A673 (cell line): ENCODE data around the gene FUBP3. TPM values are rescaled to one million over a fixed set of nuclear protein-coding genes. Genes with fewer than 3 reads are reported as not detected.
A peak's percentile ranks its signal among the peaks of the same experiment; 100 is the strongest.

Experiments
- BruUV-seq: library from RNA; stranded (reverse); fragments of 400-500 nt; replicated peaks from 2 replicates; lab custom pipeline; 2021; lab: Mats Ljungman, UMichigan
- CTCF ChIA-PET: fragments of 300-600 bp; sonication (Branson Sonifier 250); formaldehyde crosslinking; loops from one replicate; lab custom pipeline; 2022; ENCODE audit warnings: antibody characterized with exemption; lab: Charles Lee
- POLR2A ChIA-PET: fragments of 300-600 bp; sonication (Branson Sonifier 250); formaldehyde crosslinking; loops from one replicate; lab custom pipeline; 2022; ENCODE audit warnings: antibody characterized with exemption; ENCODE audit not compliant: low non-redundant PET; lab: Charles Lee
- DNase-seq: peaks from one replicate; pipeline ENCODE4 v3.0.0-alpha.2; 2015; ENCODE audit warnings: low spot score
- H3K27ac ChIP-seq: fragments of 200-600 bp; sonication (generic); 2 replicates; pipeline ENCODE4 v1.5.1; 2016; ENCODE audit warnings: mixed run types, low read depth, mild to moderate bottlenecking, mixed read lengths, antibody characterized with exemption, low read length; ENCODE audit not compliant: poor library complexity, severe bottlenecking
- H3K27me3 ChIP-seq: fragments of 200-600 bp; sonication (generic); replicated peaks from 2 replicates; pipeline ENCODE4 v1.6.1; 2017; ENCODE audit warnings: mixed run types, low read depth, mild to moderate bottlenecking, mixed read lengths, antibody characterized with exemption, low read length; ENCODE audit not compliant: insufficient read depth, poor library complexity
- H3K36me3 ChIP-seq: fragments of 200-600 bp; sonication (generic); 2 replicates; pipeline ENCODE4 v1.6.1; 2016; ENCODE audit warnings: mixed run types, mild to moderate bottlenecking, mixed read lengths, antibody characterized with exemption, low read length; ENCODE audit not compliant: insufficient read depth, poor library complexity, severe bottlenecking
- H3K4me1 ChIP-seq: fragments of 200-600 bp; sonication (generic); 2 replicates; pipeline ENCODE4 v1.6.1; 2017; ENCODE audit warnings: mixed run types, mild to moderate bottlenecking, mixed read lengths, antibody characterized with exemption, low read length; ENCODE audit not compliant: insufficient read depth, poor library complexity, severe bottlenecking
- H3K4me3 ChIP-seq: fragments of 200-600 bp; sonication (generic); 2 replicates; pipeline ENCODE4 v1.5.1; 2016; ENCODE audit warnings: low read depth, mixed run types, mild to moderate bottlenecking, mixed read lengths, low read length; ENCODE audit not compliant: poor library complexity, severe bottlenecking
- H3K9me3 ChIP-seq: fragments of 200-600 bp; sonication (generic); 2 replicates; pipeline ENCODE4 v1.6.1; 2016; ENCODE audit warnings: mixed run types, low read depth, mild to moderate bottlenecking, mixed read lengths, antibody characterized with exemption, low read length; ENCODE audit not compliant: poor library complexity, severe bottlenecking
- CTCF ChIP-seq: fragments of 300-800, 200-600 bp; sonication (generic); conservative IDR thresholded peaks from 2 replicates; pipeline ENCODE4 v1.5.1; 2017; ENCODE audit warnings: low read depth, mild to moderate bottlenecking, antibody characterized with exemption, low read length, moderate library complexity, mixed read lengths
- EZH2 ChIP-seq: fragments of 200-600 bp; sonication (generic); IDR thresholded peaks from 2 replicates; pipeline ENCODE4 v1.6.1; 2017; ENCODE audit warnings: borderline replicate concordance, low read depth, mild to moderate bottlenecking, mixed read lengths, antibody characterized with exemption, low read length; ENCODE audit not compliant: poor library complexity, severe bottlenecking
- intact Hi-C: fragments of 100-400 bp; cut with micrococcal nuclease; formaldehyde crosslinking; loops from one replicate; pipeline ENCODE4 v1.10.0; 2022; ENCODE audit not compliant: unreplicated experiment
- total RNA-seq: library from RNA; stranded (reverse); gene quantifications from 2 replicates; pipeline ENCODE4 v1.2.3, GENCODE V29; 2021

FUBP3 gene
- total RNA-seq, 1 experiment from 2014 or later, result 80.4 TPM

- POLR2A ChIA-PET, result no interaction called here
- intact Hi-C loops, result no loop called here
Observed at GRCh38 chr9:130663977-130664250, 84.5 kb downstream of the FUBP3 start.

DNA sequence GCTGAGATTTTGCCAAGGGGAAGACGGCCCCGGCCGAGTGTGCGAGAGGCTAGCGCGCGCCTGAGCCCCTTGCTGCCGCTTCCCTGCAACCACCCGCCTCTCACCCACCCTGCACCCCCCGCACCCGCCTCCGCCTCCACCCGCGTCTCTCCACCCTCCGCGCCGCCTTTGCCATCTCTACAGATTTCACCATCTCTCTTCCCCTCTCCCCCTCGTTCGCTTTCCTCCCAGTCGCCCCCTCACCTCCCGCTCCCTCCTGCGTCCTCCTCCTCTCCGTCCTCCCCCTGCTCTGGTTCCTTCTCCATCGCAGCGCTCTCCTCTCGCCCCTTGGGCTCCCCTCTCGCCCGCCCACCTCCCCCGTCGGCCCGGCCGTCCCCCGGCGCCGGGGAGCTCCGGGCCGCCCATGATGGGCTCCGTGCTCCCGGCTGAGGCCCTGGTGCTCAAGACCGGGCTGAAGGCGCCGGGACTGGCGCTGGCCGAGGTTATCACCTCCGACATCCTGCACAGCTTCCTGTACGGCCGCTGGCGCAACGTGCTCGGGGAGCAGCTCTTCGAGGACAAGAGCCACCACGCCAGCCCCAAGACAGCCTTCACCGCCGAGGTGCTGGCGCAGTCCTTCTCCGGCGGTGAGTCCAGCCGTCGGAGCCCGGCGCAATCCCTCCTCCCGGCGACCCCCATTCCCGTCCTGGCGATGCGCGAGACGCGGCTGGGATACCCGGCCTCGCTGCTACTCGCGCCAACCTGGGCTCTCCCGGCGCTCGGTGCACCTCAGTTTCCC is 85.1 kb downstream of the FUBP3 start, which contains the start of gene PRDM12:
Gene PRDM12, plus strand, starts transcription at position 344 of the 778 bp plus-strand sequence. Its CDS starts 60 bp downstream, at position 404.
- POLR2A ChIA-PET, result interaction anchor here (0.6 kb wide), 1 partner anchor 16 kb away, joined by 4 read pairs; no protein-coding TSS in a partner anchor
- no peak for DNase-seq

More at GRCh38 chr9:130663977-130664250, 84.5 kb downstream of the FUBP3 start:
- DNase-seq, result no peak
- Histone ChIP-seq H3K27ac (no peak overlapping the region), H3K4me1 (peaks cover 31% of the 10 kb centered on the region), H3K36me3 (no peaks in the 10 kb centered on the region), H3K9me3 (no peaks in the 10 kb centered on the region), H3K4me3 (no peak overlapping the region), H3K27me3 (peaks cover 94% of the 10 kb centered on the region)
- no peak for TF ChIP-seq CTCF
- no peak for TF ChIP-seq EZH2
- CTCF ChIA-PET, result no interaction called here
- no TSS peak for BruUV-seq

DNA sequence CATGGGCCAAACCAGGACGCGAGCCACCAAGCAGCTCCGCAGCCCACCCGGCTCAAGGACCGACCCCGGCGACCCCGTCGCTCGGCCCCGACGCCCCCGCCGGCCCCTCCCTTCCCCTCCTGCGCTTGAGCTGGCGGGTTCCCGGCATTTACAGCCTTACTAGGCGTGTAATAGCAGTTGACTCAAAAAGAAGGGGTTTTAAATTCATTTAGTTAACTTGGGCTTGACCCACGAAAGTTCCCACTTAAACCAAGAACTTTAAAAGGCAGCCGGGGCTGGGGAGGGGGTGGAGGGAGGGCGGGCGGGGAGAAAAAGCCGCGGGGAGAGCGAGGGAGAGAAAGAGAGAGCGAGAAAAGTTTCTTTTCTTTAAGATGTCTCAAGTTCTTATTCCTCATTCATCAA is 85.7 kb downstream of the FUBP3 start:
- no peak overlapping the region for H3K27ac ChIP-seq
- ChIA-PET POLR2A (interaction anchor here (0.6 kb wide), 1 partner anchor 17 kb away, joined by 4 read pairs; no protein-coding TSS in a partner anchor), CTCF (no interaction called here)
- H3K9me3 ChIP-seq, result no peaks in the 10 kb centered on the region
- H3K4me1 ChIP-seq, result peaks cover 31% of the 10 kb centered on the region
- no peak for DNase-seq
- BruUV-seq, result no TSS peak
- peaks cover 83% of the 10 kb centered on the region for H3K27me3 ChIP-seq
- TF ChIP-seq CTCF (no peak), EZH2 (peak; percentile 1)
- no peaks in the 10 kb centered on the region for H3K36me3 ChIP-seq
- H3K4me3 ChIP-seq, result no peak overlapping the region
- intact Hi-C loops, result no loop called here

More for the DNA sequence above, 85.1 kb downstream of the FUBP3 start, which contains the start of gene PRDM12:
- H3K36me3 ChIP-seq, result no peaks in the 10 kb centered on the region
- peaks cover 89% of the 10 kb centered on the region for H3K27me3 ChIP-seq
- H3K9me3 ChIP-seq, result no peaks in the 10 kb centered on the region
- H3K4me1 ChIP-seq, result peaks cover 31% of the 10 kb centered on the region
- no TSS peak for BruUV-seq
- H3K4me3 ChIP-seq, result no peak within 1 kb of the TSS
- TF ChIP-seq CTCF, result no peak
- peak; percentile 91 for TF ChIP-seq EZH2
- intact Hi-C loops, result no loop called here
- no peak within 1 kb of the TSS for H3K27ac ChIP-seq
- CTCF ChIA-PET, result no interaction called here
